Endothelial cell of umbilical vein (primary cell): ENCODE results near the gene XRRA1. TPM values are rescaled to one million over a fixed set of nuclear protein-coding genes. Genes with fewer than 3 reads are reported as not detected.
A peak's percentile ranks its signal among the peaks of the same experiment; 100 is the strongest.

Experiments
- BruUV-seq: library from RNA; stranded (reverse); fragments of 400-500 nt; replicated peaks from 2 replicates; lab custom pipeline; 2021; lab: Mats Ljungman, UMichigan
- CTCF ChIA-PET: fragments of 300-600, 350-600 bp; sonication (Branson Sonifier 250); formaldehyde crosslinking; loops from one replicate; lab custom pipeline; 2021; ENCODE audit warnings: antibody characterized with exemption, inconsistent platforms; lab: Charles Lee
- POLR2A ChIA-PET: fragments of 300-600, 350-600 bp; sonication (Branson Sonifier 250); formaldehyde crosslinking; loops from one replicate; lab custom pipeline; 2021; ENCODE audit warnings: antibody characterized with exemption, inconsistent platforms; lab: Charles Lee
- DNase-seq: peaks from one replicate; pipeline ENCODE4 v3.0.0-alpha.2; 2011; ENCODE audit warnings: low read depth, low spot score
- FAIRE-seq: peaks from 2 replicates; lab custom pipeline; 2011; peaks lifted over from hg19 to GRCh38; lab: Jason Lieb, UNC
- H2AFZ ChIP-seq: 2 replicates; pipeline ENCODE4 v1.6.0; 2012; ENCODE audit warnings: low read depth, low read length, control low read depth, inconsistent platforms
- H3K27ac ChIP-seq: 2 replicates; pipeline ENCODE4 v1.5.1; 2011; ENCODE audit warnings: low read depth, mild to moderate bottlenecking, control low read depth, low read length, moderate library complexity; ENCODE audit not compliant: insufficient read depth
- H3K27me3 ChIP-seq, 2 experiments: 2 replicates each; pipeline versions ENCODE4 v1.6.0 to v1.6.1; 2011; ENCODE audit warnings: low read length in 2 of 2, mixed read lengths in 1 of 2; ENCODE audit not compliant: control insufficient read depth in 2 of 2, insufficient read depth in 2 of 2
- H3K36me3 ChIP-seq, 2 experiments: 2 replicates in 1 of 2; 3 replicates in 1 of 2; pipeline ENCODE4 v1.5.1; 2011; ENCODE audit warnings: low read length in 2 of 2, mild to moderate bottlenecking in 1 of 2, moderate library complexity in 1 of 2; ENCODE audit not compliant: control insufficient read depth in 2 of 2, insufficient read depth in 2 of 2; ENCODE audit errors: extremely low read depth in 1 of 2
- H3K4me1 ChIP-seq: 3 replicates; pipeline ENCODE4 v1.5.1; 2011; ENCODE audit warnings: mild to moderate bottlenecking, low read length; ENCODE audit not compliant: control insufficient read depth, insufficient read depth; ENCODE audit errors: extremely low read depth
- H3K4me2 ChIP-seq: 2 replicates; pipeline ENCODE4 v1.6.1; 2011; ENCODE audit warnings: low read length, control low read depth, mixed read lengths; ENCODE audit not compliant: insufficient read depth
- H3K4me3 ChIP-seq, 3 experiments: fragments of 200-600 bp in 1 of 3; sonication (generic), shearing (Covaris generic) in 1 of 3; replicated peaks in 1 of 3; 2 replicates each; pipeline ENCODE4 v1.5.1; 2011 to 2016; ENCODE audit warnings: control low read depth in 3 of 3, low read length in 3 of 3, mild to moderate bottlenecking in 2 of 3, inconsistent platforms in 1 of 3, low read depth in 1 of 3, moderate library complexity in 1 of 3; ENCODE audit not compliant: insufficient read depth in 1 of 3
- H3K79me2 ChIP-seq: 2 replicates; pipeline ENCODE4 v1.6.0; 2012; ENCODE audit warnings: low read length, inconsistent platforms; ENCODE audit not compliant: control insufficient read depth, insufficient read depth
- H3K9ac ChIP-seq: replicated peaks from 2 replicates; pipeline ENCODE3; 2011; ENCODE audit warnings: low read length, control low read depth; ENCODE audit not compliant: insufficient read depth; ENCODE audit errors: extremely low read depth
- H3K9me1 ChIP-seq: replicated peaks from 3 replicates; pipeline ENCODE4 v1.6.0; 2011; ENCODE audit warnings: mild to moderate bottlenecking, low read length; ENCODE audit not compliant: control insufficient read depth, insufficient read depth; ENCODE audit errors: extremely low read depth
- H3K9me3 ChIP-seq: replicated peaks from 2 replicates; pipeline ENCODE4 v1.5.1; 2012; ENCODE audit warnings: low read length, inconsistent platforms; ENCODE audit not compliant: control insufficient read depth, insufficient read depth
- H4K20me1 ChIP-seq: replicated peaks from 2 replicates; pipeline ENCODE3; 2011; ENCODE audit warnings: mild to moderate bottlenecking, low read length; ENCODE audit not compliant: control insufficient read depth, insufficient read depth; ENCODE audit errors: extremely low read depth
- EZH2 ChIP-seq: IDR thresholded peaks from 2 replicates; pipeline ENCODE4 v1.6.1; 2012; ENCODE audit warnings: borderline replicate concordance, low read depth, mild to moderate bottlenecking, moderate library complexity, low read length, inconsistent platforms; ENCODE audit not compliant: severe bottlenecking
- FOS ChIP-seq: IDR thresholded peaks from 2 replicates; pipeline ENCODE4 v1.6.1; 2011; ENCODE audit warnings: mild to moderate bottlenecking, low read length, moderate library complexity, borderline replicate concordance; ENCODE audit not compliant: insufficient read depth
- GATA2 ChIP-seq: IDR thresholded peaks from 2 replicates; pipeline ENCODE4 v1.7.0; 2011; ENCODE audit warnings: low read depth, mild to moderate bottlenecking, moderate library complexity, mixed read lengths, low read length; ENCODE audit not compliant: insufficient read length, insufficient read depth
- JUN ChIP-seq: IDR thresholded peaks from 2 replicates; pipeline ENCODE4 v1.6.1; 2011; ENCODE audit warnings: borderline replicate concordance, low read depth; ENCODE audit not compliant: insufficient read length, insufficient read depth
- MYC ChIP-seq: IDR thresholded peaks from one replicate; pipeline ENCODE4 v1.6.1; 2011; ENCODE audit warnings: mild to moderate bottlenecking, low read depth, low read length
- POLR2A ChIP-seq: IDR thresholded peaks from 2 replicates; pipeline ENCODE4 v1.6.1; 2012; ENCODE audit warnings: low read depth, mild to moderate bottlenecking, control low read depth, low read length
- POLR2AphosphoS5 ChIP-seq: IDR thresholded peaks from 2 replicates; pipeline ENCODE4 v1.6.1; 2012; ENCODE audit warnings: low read depth, mild to moderate bottlenecking, control low read depth, low read length, moderate library complexity; ENCODE audit not compliant: insufficient read depth
- dilution Hi-C: fragments of 300-500 bp; cut with MboI; formaldehyde crosslinking; loops from one replicate; pipeline ENCODE4 v1.15.0; 2019; ENCODE audit warnings: low sequenced_read_pairs; ENCODE audit not compliant: extremely low pct_ligation_motif_present
- intact Hi-C: fragments of 100-400 bp; cut with micrococcal nuclease; formaldehyde crosslinking; loops from one replicate; pipeline ENCODE4 v1.10.0; 2022
- polyA plus RNA-seq, 4 experiments: library from polyadenylated mRNA; depleted of rRNA in 3 of 4; stranded (reverse) in 3 of 4; unstranded in 1 of 4; fragments of >200 nt; gene quantifications; 2 replicates each; pipeline versions ENCODE4 v1.2.1 to v1.2.3, GENCODE V29; 2011 to 2012; ENCODE audit warnings: missing spikeins in 1 of 4
- total RNA-seq: library from RNA; stranded (reverse); gene quantifications from 2 replicates; pipeline ENCODE4 v1.2.3, GENCODE V29; 2021
- TF ChIP-seq, protein P1 (sequence below), 2 donors: IDR thresholded peaks; 1 replicate in 1 of 2; 2 replicates in 1 of 2; pipeline ENCODE4 v1.5.1; 2011; ENCODE audit warnings: low read length in 2 of 2, mild to moderate bottlenecking in 2 of 2, moderate library complexity in 2 of 2, control low read depth in 1 of 2, inconsistent platforms in 1 of 2, low read depth in 1 of 2; ENCODE audit not compliant: insufficient read depth in 1 of 2; ENCODE audit errors: extremely low read depth in 1 of 2
- TF ChIP-seq, protein P2 (sequence below): IDR thresholded peaks from 2 replicates; pipeline ENCODE4 v1.6.1; 2011; ENCODE audit not compliant: insufficient read depth, insufficient read length

XRRA1 gene
- total and polyA plus RNA-seq, 2 donors (not counting 3 experiments of a cell fraction or from before 2014, with no cell fraction given), result 8.6 to 11.2 TPM

DNA sequence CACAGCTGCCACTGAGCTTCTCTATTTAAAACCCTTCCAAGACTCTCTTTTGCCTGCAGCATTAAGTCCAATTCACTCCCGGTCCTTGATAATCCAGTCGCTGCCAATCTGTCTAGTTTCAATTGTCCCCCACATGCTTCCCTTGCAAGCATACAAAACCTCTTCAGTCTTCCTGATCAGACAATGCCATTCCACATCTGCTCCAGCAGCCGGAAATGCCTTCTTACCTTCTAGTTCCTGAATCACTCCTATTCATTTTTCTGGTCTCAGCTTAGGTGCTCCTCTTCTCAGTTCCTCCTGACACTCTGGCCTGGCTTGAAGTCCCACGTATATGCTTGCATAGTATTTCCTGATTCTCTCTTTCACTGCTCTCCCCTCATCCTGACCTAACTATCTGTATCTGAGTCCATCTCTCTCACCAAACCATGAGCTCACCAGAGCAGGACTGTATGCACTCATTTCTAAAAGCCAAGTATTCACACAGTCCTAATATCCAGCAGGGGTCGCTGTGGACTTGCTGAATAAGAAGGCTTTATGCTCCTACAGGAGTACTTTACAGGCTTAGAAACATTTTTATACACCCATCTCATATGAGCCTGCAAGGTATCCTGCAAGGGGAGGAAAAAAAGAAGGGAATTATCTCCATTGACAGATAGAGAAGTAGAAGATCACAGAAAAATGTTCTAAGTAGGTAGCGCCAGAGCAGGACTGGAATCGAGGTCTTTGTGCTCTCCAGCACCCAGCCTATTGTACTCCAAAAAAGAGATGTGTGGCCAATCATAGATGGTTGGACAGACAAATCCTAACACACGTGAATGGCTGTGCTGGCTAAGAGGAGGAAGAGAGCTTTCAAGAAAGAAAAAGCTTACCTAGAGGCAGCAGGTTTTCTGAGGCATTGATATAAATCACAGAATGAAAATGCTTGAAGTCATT lies 19.2 kb downstream of the XRRA1 start:
- no peak overlapping the region for H3K9ac ChIP-seq
- H3K27ac ChIP-seq, result peak overlapping the region; percentile 23
- H3K4me3 ChIP-seq, result no peak overlapping the region
- no peaks in the 10 kb centered on the region for H3K9me1 ChIP-seq
- H3K9me3 ChIP-seq, result no peaks in the 10 kb centered on the region
- H3K4me2 ChIP-seq, result peak overlapping the region; percentile 31
- ChIA-PET POLR2A (no interaction called here), CTCF (interaction anchor here (0.5 to 5.7 kb wide), 53 partner anchors 9 to 321 kb away, joined by 3 to 106 read pairs (median 5); partner anchors contain the start of genes NEU3, SPCS2, TPBGL and XRRA1)
- intact Hi-C loops, result loop anchor here (1.0 to 2.0 kb wide), 6 partner anchors 93 to 319 kb away; partner anchors contain the start of gene TPBGL
- no peak for TF ChIP-seq GATA2
- TF ChIP-seq, protein P1, sequence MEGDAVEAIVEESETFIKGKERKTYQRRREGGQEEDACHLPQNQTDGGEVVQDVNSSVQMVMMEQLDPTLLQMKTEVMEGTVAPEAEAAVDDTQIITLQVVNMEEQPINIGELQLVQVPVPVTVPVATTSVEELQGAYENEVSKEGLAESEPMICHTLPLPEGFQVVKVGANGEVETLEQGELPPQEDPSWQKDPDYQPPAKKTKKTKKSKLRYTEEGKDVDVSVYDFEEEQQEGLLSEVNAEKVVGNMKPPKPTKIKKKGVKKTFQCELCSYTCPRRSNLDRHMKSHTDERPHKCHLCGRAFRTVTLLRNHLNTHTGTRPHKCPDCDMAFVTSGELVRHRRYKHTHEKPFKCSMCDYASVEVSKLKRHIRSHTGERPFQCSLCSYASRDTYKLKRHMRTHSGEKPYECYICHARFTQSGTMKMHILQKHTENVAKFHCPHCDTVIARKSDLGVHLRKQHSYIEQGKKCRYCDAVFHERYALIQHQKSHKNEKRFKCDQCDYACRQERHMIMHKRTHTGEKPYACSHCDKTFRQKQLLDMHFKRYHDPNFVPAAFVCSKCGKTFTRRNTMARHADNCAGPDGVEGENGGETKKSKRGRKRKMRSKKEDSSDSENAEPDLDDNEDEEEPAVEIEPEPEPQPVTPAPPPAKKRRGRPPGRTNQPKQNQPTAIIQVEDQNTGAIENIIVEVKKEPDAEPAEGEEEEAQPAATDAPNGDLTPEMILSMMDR (IDR thresholded peaks at IDR 0.05; ENCODE audit: extremely low read depth in 1 of 2, insufficient read depth in 1 of 2, low read depth in 1 of 2, low read length in 2 of 2), result peak; percentile 70 to 78
- peak; percentile 84 for DNase-seq
- peaks cover 0 to 4% of the 10 kb centered on the region in 2 experiments for H3K36me3 ChIP-seq
- H3K4me1 ChIP-seq, result peaks cover 25% of the 10 kb centered on the region
- dilution Hi-C loops, result no loop called here
- H3K27me3 ChIP-seq, result no peaks in the 10 kb centered on the region
- H4K20me1 ChIP-seq, result no peaks in the 10 kb centered on the region
- FAIRE-seq, result peak; percentile 81
- no TSS peak for BruUV-seq
- no peak overlapping the region for H2AFZ ChIP-seq
- no peaks in the 10 kb centered on the region for H3K79me2 ChIP-seq

DNA sequence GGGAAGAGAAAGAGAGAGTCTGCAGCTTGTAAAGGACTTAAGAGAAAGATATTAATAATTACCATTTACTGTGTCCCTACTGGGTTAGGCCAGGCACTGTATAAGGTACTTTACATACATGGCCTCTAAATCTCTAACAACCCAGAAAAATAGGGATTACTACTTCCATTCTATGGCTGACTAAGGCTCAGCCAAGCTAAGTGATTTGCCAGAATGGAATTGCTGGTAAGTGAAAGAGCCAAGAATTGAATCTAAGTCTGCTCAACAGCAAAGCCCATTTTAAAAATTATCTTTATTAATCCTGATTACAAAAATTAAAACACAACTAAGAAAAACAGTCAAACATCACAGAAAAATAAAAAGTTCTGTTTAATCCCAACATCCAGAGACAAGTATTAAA lies 21.4 kb downstream of the XRRA1 start:
- no peaks in the 10 kb centered on the region for H3K79me2 ChIP-seq
- H3K4me2 ChIP-seq, result no peak overlapping the region
- DNase-seq (no peak), FAIRE-seq (no peak)
- H3K4me3 ChIP-seq, result no peak overlapping the region
- H3K9me3 ChIP-seq, result no peaks in the 10 kb centered on the region
- no peaks in the 10 kb centered on the region for H4K20me1 ChIP-seq
- TF ChIP-seq GATA2 (no peak), EZH2 (no peak), JUN (no peak), POLR2AphosphoS5 (no peak), MYC (no peak), POLR2A (no peak), FOS (no peak)
- TF ChIP-seq, protein P1 (IDR thresholded peaks at IDR 0.05; ENCODE audit: extremely low read depth in 1 of 2, insufficient read depth in 1 of 2, low read depth in 1 of 2, low read length in 2 of 2), result no peak
- TF ChIP-seq, protein P2, sequence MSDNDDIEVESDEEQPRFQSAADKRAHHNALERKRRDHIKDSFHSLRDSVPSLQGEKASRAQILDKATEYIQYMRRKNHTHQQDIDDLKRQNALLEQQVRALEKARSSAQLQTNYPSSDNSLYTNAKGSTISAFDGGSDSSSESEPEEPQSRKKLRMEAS, result no peak
- H3K9ac ChIP-seq, result no peak overlapping the region
- no peaks in the 10 kb centered on the region for H3K9me1 ChIP-seq
- dilution Hi-C loops, result no loop called here
- no peak overlapping the region for H3K27ac ChIP-seq
- H3K36me3 ChIP-seq, result peaks cover 0 to 2% of the 10 kb centered on the region in 2 experiments
- H3K4me1 ChIP-seq, result peaks cover 16% of the 10 kb centered on the region
- intact Hi-C loops, result no loop called here
- POLR2A ChIA-PET, result no interaction called here
- BruUV-seq, result no TSS peak
- no peaks in the 10 kb centered on the region for H3K27me3 ChIP-seq
- H2AFZ ChIP-seq, result no peak overlapping the region
- CTCF ChIA-PET, result interaction anchor here (0.6 to 3.5 kb wide), 2 partner anchors 104 to 213 kb away, joined by 3 to 14 read pairs; no protein-coding TSS in a partner anchor
